NCI-H2171 (cell line): Measurements from ENCODE around the gene PEBP1.
"Not testable (repeated sequence)": the region's sequence is repeated elsewhere in the genome, so short reads cannot be mapped to it uniquely, and the experiment has no call there.

Experiments used
- DNase-seq: peaks from one replicate; lab custom pipeline; 2025; lab: John Stamatoyannopoulos, UW

The PEBP1 gene

DNA sequence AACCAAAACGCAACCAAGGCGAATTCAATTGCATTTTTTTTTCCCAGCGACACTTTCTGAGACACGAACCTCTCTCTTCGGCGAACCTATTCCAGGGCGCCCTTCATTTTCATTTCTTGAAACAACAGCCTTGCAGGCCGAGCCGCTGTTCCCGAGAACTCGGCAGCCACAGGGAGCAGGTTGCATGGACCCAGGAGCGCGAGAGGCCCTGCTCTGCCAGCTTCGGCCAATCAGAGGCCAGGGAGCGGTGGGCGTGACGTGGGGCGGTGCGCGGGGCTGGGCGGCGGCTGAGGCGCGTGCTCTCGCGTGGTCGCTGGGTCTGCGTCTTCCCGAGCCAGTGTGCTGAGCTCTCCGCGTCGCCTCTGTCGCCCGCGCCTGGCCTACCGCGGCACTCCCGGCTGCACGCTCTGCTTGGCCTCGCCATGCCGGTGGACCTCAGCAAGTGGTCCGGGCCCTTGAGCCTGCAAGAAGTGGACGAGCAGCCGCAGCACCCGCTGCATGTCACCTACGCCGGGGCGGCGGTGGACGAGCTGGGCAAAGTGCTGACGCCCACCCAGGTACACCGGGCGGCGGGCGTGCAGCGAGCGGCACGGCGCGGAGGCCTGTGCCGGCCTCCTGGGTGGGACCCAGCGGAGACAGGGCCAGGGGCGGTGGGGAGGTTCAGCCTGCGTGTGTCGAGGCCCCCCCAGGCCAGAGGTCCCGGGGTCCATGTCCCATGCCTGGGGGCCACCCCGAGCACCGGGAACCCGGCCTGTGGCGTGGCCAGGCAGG, at the start of gene PEBP1:
Gene PEBP1, plus strand, starts transcription at position 337 of the 771 bp plus-strand sequence. Its CDS starts 86 bp downstream, at position 423.
- DNase-seq: peak; percentile 94

DNA sequence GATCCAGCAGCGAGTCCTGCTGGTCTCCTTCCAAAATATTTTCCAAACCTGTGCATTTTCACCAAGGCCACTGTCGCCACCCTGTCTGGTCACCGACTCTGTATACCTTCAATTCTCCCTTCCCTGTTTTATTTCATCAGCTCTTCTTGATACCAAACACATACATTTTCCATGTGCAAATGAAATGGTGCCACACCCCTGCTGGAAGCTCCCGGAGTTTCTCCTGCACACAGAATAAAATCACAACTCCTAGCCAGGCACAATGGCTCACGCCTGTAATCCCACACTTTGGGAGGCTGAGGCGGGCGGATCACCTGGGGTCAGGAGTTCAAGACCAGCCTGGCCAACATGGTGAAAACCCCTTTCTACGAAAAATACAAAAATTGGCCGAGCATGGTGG, 46.1 kb upstream of the PEBP1 start:
- no peak for DNase-seq

DNA sequence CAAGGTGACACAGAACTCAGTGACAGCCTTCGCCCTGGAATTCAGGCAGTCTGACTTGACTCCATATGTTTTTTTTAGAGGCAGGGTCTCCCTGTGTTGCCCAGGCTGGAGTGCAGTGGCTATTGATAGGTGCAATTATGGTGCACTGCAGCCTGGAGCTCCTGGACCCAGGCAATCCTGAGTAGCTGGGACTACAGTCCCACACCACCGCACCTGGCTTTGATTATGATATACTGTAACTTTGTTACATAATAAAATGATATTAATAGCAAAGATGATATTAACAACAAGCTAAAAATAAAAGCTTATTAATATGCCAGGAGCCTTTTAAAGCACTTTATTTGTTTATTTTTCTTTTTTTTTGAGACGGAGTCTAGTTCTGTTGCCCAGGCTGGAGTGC, 41.9 kb upstream of the PEBP1 start:
- DNase-seq: no peak

DNA sequence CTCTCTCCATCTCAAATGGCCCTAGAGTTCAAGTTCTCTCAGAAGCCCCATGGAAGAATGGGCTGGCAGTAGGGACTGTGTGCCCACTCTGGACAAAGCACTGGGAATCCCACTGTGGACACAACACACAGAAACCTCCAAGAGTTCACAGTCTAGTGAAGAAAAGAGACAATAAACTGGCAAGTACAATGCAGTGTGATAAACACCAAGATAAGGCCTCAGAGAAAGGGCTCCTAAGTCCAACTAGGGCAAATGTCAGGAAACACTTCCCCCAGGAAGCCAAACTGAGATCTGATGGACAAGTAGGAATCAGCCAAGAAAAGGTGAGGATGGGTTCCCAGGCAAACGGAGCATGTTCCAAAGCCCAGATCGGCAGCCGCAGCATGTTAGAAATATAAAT, 37.5 kb upstream of the PEBP1 start:
- DNase-seq: no peak

DNA sequence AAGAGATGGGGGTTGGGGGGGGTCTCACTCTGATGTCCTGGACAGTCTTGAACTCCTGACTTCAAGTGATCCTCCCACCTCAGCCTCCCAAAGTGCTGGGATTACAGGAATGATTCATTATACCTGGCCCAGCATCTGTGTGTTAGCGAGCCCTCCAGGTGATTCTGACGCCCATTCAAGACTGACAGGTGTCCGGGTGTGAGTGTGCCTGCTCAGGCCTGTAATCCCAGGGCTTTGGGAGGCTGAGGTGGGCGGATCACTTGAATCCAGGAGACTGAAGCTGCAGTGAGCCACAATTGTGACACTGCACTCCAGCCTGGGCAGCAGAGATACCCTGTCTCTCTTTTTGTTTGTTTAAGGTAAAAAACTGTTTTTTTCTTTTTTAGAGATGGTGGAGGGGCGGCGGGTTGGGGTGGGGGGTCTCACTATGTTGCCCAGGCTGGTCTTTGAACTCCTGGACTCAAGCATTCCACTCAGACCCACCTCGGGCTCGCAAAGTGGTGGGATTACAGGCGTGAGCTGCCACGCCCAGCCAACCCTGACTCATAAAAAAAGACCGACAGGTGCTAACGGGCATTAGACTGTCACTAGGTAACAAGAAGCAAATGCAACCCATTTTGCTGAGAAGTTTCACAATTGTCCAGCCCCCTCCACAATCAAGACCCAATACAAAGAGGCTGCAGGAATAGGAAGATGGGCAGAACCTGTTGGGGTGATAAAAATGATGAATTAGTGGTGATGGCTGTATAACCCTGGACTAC, 36.8 kb upstream of the PEBP1 start:
- DNase-seq: peak; percentile 12

DNA sequence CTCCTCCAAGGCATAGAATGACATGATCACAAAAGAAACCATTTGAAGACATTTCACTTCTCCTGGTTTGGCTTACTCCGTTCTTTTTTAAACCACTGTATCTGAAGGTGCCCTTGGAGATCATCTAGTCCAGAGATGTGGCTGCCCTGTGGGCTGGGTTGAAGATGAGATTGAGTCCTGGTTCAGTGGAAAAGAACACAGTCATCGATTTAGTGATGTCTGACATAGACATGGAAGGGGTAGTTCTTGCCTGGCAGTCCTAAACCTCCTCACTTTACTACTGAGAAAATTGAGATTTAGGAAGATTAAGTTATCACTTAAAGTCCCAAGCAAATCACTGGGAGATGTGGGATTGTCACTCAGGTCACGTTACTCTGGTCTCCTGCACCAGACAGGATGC, 34.9 kb upstream of the PEBP1 start:
- DNase-seq: no peak

DNA sequence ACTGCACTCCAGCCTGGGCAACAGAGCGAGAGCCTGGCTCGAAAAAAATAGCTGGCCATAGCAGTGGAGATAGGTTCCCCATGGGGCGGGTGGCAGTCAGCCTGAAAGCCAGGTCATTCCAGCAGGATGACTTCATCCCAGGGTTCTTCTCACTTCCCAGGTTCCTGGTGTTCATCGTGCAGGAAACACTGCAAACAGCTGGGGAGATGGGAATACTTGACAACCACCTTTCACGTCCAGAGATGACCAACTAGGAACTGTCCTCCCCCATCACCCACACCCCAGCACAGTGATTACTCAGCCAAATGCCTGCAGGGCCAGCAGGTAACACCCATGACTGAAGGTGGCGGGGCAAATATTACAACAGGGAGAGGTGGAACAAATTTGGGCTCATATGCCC, 33.9 kb upstream of the PEBP1 start:
- no peak for DNase-seq

DNA sequence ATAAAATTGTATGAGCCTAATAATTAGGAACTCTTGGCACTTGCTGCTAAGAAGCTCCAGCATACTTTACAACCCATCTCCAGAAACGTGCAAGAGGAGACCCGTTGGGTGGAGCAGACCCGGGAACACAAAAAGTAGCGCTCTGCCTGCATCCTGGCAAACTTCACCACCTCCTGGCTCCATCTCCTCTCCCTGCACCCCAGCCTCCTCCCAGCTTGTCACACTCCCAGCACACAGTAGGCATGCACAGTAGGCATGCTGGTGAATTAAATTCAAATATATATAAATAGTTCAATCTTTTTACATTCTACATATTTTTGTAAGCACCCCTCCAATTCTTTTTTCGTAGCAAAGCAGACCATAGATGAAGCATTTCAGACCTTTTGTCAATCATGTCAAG, 33.3 kb upstream of the PEBP1 start:
- DNase-seq: no peak

DNA sequence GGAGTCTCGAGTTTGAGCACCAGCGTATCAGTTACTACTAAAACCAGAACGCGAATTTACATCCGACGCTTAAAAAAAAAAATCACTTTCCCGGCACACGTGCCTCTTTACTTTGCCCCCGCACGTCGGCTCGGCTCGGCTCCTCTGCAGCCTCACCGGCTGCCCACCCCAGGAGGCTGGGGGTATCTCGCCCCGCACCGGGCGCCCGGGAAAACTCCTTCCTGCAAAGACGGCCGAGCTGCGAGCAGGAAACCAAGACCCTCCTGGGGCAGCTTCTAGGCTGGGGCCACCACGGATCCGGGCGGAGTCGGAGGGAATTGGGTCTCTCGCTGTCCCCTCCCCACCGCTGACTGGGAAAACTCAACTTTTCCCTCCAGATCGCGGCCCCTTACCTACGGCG, 32.7 kb upstream of the PEBP1 start:
- DNase-seq: peak; percentile 10

DNA sequence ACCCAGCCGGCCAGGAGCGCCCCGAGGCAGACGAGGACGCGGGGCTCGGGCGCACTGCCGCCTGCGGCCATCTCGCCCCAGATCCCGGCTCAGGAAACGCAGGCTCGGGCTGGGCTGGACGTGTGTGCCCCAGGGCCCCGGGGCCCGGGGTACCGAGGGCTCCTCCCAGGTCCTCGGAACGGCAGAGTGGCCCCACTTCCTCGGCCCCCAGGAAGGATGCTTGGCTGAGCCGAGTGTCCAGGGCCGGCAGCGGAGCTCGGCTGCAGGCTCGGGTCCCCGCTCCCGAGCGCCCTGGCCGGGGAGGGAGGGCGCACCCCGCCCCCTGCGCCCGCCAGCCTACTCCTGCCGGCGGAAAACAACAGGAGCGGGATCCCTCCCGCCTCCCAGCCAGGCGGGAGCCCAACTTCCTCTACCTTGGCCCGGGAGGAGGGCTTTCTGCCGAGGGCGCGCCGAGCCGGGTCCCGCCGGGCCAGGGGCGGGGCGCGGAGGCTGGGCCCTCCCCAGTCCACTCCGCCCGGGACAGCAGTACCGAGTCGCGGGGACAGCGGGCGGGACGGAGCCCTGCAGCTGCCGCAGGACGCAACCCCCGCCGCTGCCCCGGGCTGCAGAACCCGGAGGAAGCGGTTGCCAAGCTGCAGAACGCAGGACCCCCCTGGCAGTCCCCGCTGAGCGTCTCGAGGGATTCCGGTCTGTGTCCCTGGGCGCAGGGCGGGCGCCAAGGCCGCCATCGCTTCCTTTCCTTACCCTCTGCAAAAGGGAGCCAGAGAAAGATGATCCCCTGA, 32.1 kb upstream of the PEBP1 start, which contains the start of gene VSIG10:
Gene VSIG10, minus strand, starts transcription at position 411 of the 782 bp plus-strand sequence. Its CDS starts 340 bp downstream, at position 71.
- peak; percentile 58 for DNase-seq

DNA sequence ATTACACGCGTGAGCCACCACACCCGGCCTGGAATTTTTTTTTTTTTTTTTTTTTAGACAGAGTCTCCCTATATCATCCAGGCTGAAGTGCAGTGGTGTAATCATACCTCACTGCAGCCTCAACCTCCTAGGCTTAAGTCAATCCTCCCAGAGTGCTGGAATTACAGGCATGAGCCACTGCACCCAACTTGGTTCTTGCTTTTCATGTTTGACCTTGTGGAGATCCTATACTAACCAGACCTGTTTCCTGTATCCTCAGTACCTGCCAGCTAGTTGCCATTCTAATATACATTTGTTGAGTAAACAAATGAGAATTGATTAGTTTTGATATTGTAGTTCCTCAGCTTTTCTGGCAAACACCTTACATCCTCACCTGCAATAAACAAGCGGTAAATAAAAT, 28.9 kb upstream of the PEBP1 start:
- no peak for DNase-seq

DNA sequence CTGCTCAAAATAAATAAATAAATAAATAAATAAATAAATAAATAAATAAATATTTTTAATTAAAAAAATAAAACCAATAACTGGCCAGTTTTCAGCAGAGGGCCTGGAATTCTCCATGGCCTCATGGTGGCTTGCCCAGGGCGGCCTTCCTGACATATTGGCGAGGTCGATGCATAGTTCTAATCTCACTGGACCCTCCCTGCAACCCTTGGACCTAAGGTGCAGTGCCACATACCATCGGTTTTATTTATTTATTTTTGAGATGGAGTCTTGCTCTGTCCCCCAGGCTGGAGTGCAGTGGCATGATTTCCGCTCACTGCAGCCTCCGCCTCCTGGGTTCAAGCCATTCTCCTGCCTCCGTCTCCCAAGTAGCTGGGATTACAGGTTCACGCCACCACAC, 28.2 kb upstream of the PEBP1 start:
- no peak for DNase-seq

DNA sequence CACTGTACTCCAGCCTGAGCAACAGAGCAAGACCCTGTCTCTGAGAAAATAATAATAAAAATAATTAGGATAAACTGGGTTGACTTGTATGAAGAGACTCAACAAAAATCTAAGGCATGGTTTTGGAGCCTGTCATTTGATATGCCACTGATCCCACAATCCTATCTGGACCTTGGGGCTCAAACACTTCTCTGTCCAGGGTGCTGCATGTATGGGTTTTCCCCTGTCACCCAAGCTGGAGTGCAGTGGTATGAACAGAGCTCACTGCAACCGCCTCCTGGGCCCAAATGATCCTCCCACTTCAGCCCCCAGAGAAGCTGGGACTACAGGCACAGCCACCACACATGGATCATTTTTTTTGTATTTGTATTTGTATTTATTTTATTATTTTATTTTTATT, 26.8 kb upstream of the PEBP1 start:
- DNase-seq: no peak

DNA sequence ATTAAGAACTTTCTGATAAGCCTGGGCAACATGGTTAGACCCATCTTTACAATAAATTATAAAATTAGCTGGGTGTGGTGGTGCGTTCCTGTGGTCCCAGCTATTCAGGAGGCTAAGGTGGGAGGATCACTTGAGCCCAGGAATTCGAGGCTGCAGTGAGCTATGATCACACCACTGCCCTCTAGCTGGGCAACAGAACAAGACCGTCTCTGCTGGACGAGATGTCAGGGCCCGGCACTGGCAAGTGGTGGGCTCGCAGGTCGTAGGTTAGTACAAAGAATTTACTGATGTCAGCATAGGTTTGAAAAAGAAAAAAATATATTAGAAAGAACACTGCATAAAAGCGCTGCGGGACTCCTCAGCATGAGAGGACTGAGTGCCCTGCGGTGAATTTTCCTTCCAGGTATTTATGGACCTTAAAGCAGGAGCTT, 16.5 kb upstream of the PEBP1 start:
- no peak for DNase-seq

DNA sequence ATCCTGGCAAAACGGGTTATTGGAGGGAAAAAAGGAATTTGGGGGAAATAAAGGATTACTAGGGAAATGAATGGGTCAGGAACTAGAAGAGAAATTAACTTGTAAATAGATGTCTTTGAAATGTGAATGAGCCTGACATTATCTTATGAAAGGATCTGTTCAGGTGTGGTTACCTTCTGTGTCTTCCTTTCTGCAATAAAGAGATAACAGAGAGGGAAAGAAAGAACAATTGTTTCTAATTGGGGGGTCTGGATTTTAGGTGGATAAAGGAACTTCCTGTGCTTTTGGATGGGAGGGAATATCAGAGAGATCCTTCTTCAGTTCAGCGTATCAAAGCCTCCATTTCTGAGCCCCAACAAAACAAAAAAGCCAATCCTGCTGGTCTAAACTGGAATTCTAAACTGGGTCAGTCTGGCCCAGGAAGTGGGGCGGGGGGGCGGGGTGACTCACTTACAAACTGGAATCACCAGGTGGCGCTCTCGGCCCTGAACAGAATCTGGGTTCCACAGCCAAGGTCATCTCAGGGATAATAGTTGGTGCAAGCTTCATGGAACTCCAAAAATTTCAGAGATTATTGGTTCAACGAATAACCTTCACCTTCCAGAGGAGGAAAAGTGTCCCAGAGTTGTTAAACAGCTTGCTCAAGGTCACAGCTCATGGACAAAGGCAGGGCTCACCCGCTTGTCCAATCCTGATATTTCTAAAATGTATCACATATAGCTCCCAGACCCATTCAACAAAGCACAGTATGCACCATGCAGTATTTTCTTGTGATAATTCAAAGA, 15.2 kb upstream of the PEBP1 start:
- DNase-seq: peak; percentile 29

DNA sequence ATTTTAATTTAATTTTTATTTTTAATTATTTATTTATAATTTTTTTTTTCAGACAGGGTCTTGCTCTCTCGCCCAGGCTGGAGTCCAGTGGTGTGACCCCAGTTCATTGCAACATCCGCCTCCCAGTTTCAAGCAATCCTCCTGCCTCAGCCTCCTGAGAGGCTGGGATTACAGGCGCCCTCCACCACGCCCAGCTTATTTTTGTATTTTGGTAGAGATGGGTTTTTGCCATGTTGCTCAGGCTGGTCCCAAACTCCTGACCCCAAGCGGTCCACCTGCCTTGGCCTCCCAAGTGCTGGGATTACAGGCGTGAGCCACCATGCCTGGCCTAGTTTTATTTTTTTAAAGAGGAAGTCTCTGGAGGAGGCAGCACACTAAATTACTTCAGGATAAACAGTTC, 13.7 kb upstream of the PEBP1 start:
- DNase-seq: no peak

DNA sequence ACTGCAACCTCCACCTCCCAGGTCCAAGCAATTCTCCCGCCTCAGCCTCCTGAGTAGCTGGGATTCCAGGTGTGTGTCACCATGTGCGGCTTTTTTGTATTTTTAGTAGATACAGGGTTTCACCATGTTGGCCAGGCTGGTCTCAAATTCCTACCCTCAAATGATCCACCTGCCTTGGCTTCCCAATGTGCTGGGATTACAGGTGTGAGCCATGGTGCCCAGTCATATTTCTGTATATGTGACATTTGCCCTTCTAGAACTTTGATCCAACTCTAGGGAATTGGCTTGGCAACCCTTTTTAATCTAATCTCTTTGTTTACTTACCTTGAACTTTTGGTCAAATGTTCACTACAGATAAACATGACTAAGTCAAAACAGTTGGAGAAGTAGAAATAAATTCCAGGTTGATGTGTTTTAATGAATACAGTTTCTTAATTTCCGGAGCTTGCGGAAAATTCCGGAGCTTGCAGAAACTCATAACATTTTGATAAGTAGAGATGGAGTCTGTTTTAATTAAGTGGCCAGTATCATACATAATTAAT, 11.5 kb upstream of the PEBP1 start:
- DNase-seq: no peak

DNA sequence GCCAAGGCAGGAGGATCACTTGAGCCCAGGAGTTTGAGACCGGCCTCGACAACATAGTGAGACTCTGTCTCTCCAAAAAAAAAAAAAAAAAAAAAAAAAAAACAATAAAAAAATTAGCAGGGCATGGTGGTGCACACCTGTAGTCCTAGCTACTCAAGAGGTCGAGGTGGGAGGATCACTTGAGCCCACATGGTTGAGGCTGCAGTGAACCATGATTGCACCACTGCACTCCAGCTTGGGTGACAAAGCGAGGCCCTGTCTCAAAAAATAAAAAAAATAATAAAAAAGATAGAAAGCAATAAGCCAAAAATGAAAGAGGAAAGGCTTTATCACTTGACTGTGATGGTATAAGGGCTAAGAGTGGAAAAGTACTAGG, 10.2 kb upstream of the PEBP1 start:
- DNase-seq: no peak

DNA sequence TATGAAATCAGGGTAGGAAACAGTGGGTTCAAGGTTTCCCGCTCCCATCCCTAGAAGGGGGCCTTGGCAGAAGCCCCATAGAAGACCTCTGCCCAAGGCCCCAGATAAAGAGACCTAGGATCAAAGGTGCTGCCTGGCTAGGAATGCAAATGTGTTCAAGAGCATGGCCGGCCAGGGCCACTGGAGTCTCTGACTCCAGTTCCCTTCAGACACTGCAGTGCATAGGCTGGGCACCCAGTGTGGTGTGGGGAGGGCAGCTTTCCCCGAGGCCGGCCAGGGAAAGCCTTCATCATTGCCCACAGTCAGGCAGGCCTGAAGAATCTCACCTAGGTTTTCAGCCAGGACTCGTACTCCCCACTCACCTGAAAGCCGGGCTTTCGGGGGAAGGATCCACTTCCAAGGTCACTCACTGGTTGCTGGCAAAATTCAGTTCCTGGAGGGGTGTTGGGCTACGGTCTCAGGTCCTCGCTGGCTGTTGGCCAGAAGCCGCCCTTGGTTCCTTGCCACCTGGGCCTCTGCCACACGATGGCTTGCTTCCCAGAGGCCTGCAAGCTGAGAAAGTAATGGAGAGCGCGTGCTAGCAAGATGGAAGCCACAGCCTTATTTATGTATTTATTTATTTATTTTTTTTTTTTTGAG, 9.7 kb upstream of the PEBP1 start:
- no peak for DNase-seq

DNA sequence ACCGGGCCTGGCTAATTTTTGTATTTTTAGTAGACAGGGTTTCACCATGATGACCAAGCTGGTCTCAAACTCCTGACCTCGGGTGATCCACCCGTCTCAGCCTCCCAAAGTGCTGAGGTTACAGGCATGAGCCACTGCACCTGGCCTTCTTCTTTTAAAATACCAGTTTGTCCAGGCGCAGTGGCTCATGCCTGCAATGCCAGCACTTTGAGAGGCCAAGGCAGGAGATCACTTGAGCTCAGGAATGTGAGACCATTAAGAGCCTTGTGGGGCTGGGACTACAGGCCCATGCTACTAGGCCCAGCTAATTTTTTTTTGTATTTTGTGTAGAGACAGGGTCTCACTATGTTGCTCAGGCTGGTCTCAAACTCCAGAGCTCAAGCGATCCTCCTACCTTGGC, 8.1 kb upstream of the PEBP1 start:
- no peak for DNase-seq

DNA sequence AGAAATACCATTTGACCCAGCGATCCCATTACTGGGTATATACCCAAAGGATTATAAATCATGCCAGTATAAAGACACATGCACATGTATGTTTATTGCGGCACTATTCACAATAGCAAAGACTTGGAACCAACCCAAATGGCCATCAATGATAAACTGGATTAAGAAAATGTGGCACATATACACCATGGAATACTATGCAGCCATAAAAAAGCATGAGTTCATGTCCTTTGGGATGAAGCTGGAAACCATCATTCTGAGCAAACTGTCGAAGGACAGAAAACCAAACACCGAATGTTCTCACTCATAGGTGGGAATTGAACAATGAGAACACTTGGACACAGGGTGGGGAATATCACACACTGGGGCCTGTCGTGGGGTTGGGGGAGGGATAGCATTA, 6.5 kb upstream of the PEBP1 start:
- not testable (repeated sequence) for DNase-seq
